NOMO-1 treated with dmso at 0.1 percent for 144 hours (cell line): ENCODE measurements around the gene HSFX3.
"Not testable (repeated sequence)": the region's sequence is repeated elsewhere in the genome, so short reads cannot be mapped to it uniquely, and the experiment has no call there.

ENCODE experiments used
- DNase-seq: peaks from one replicate; lab custom pipeline; 2025; ENCODE audit not compliant: unreplicated experiment; lab: John Stamatoyannopoulos, UW

HSFX3 gene

GRCh38 chrX:149549701-149550100, at the start of gene HSFX3:
Gene HSFX3, minus strand, starts transcription at chrX:149549924. Its CDS starts 72 bp downstream, at chrX:149549852.
- not testable (repeated sequence) for DNase-seq

- not testable (repeated sequence) for DNase-seq
These were observed 48.9 kb upstream of the HSFX3 start for GRCh38 chrX:149598603-149599002.

- not testable (repeated sequence) for DNase-seq
These were observed 46.2 kb upstream of the HSFX3 start for GRCh38 chrX:149595943-149596342.

- DNase-seq, result not testable (repeated sequence)
These were observed 45.5 kb upstream of the HSFX3 start, which contains the start of gene HSFX2 for GRCh38 chrX:149595214-149595613. Gene HSFX2, minus strand, starts transcription at chrX:149595314. Its CDS starts 614 bp downstream, at chrX:149594700.

GRCh38 chrX:149590993-149591392, 41.3 kb upstream of the HSFX3 start:
- DNase-seq, result not testable (repeated sequence)

- DNase-seq, result not testable (repeated sequence)
These were observed 37.6 kb upstream of the HSFX3 start, which contains the start of gene MAGEA9B for GRCh38 chrX:149587359-149587758. Gene MAGEA9B, minus strand, starts transcription at chrX:149587459. Its CDS starts 4,280 bp downstream, at chrX:149583179.

- not testable (repeated sequence) for DNase-seq
These were observed 35.9 kb upstream of the HSFX3 start for GRCh38 chrX:149585631-149586030.

- DNase-seq, result not testable (repeated sequence)
These were observed 23.7 kb upstream of the HSFX3 start for GRCh38 chrX:149573456-149573855.

- DNase-seq, result no peak
These were observed 23.0 kb upstream of the HSFX3 start for GRCh38 chrX:149572743-149573142.

- DNase-seq, result no peak
These were observed 22.0 kb upstream of the HSFX3 start for GRCh38 chrX:149571770-149572169.

GRCh38 chrX:149570668-149571067, 20.9 kb upstream of the HSFX3 start:
- no peak for DNase-seq

GRCh38 chrX:149569770-149570169, 20.0 kb upstream of the HSFX3 start:
- DNase-seq, result no peak

- DNase-seq, result no peak
These were observed 19.1 kb upstream of the HSFX3 start for GRCh38 chrX:149568701-149569296.

GRCh38 chrX:149567621-149568417, 18.1 kb upstream of the HSFX3 start:
- DNase-seq, result no peak

- no peak for DNase-seq
These were observed 13.6 kb upstream of the HSFX3 start for GRCh38 chrX:149563359-149563758.

GRCh38 chrX:149555251-149555650, 5.5 kb upstream of the HSFX3 start:
- not testable (repeated sequence) for DNase-seq

- DNase-seq, result not testable (repeated sequence)
These were observed 2.2 kb upstream of the HSFX3 start for GRCh38 chrX:149551939-149552248.

- DNase-seq, result not testable (repeated sequence)
These were observed 1.7 kb upstream of the HSFX3 start for GRCh38 chrX:149551245-149551938.

GRCh38 chrX:149550454-149550853, 730 bp upstream of the HSFX3 start:
- DNase-seq, result not testable (repeated sequence)

GRCh38 chrX:149547782-149548181, 1.9 kb downstream of the HSFX3 start:
- DNase-seq, result not testable (repeated sequence)

GRCh38 chrX:149546962-149547361, 2.8 kb downstream of the HSFX3 start:
- not testable (repeated sequence) for DNase-seq
